ENCODE results near the gene BMP3. TPM values are rescaled to one million over a fixed set of nuclear protein-coding genes. Genes with fewer than 3 reads are reported as not detected.

Gene BMP3
- total RNA-seq, 1 donor from 2014 or later: 0.07 TPM

DNA sequence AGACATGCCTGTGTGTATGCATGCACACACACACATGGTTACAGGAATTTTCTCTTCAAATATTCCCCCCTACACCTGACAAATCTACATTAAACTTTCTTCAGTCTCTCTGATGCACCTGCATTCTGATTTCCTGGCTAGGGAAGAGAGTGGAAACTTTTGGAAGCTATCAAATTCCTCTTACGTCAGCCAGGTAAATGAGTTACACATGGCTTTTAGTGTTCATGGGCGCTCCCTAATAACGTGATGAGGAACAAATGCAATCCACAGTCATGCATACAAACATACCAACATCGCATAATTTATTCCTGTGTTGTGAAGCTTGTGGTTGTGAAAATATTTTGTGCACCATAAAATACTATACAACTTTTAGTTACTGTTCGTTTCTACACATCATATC is 34.9 kb downstream of the BMP3 start:
- Mint-ChIP-seq H3K4me1 (no peaks in the 10 kb centered on the region), H3K9me3 (no peaks in the 10 kb centered on the region)

DNA sequence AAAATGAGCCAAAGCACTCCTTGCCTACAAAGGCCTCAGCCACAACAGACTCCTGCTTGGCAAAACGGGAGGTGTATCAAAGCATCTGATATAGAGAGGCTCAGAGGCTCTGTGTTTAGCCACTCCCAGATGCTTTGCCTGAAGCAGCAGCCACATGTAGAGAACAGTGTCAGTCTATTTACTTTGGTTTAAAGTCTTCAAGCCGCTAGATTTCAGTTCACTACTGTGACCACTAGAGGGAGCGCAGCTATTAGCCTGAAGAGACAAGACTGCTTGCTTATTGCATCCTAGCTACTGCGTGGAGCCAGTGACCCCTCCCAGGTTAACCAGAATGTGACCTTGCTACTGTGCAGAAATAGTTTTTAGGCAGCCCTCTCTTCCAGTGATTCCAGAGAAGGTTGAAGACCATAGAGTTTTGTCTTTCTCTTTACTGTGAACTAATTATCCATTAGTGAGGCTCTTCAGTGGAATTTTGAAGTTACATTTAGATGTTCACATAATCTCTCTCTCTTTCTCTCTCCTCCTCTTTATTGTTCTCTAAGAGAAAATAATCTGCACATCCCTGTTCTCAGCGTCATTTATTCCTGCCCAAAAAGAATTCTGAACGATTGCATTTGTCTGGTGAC is 39.3 kb downstream of the BMP3 start:
- Mint-ChIP-seq H3K36me3 (no peaks in the 10 kb centered on the region), H3K4me1 (no peaks in the 10 kb centered on the region), H3K9me3 (no peaks in the 10 kb centered on the region), H3K4me3 (no peak overlapping the region), H3K27me3 (ENCODE audit: low read depth) (peaks cover 55% of the 10 kb centered on the region), H3K27ac (no peak overlapping the region)
- TF ChIP-seq, protein P1, sequence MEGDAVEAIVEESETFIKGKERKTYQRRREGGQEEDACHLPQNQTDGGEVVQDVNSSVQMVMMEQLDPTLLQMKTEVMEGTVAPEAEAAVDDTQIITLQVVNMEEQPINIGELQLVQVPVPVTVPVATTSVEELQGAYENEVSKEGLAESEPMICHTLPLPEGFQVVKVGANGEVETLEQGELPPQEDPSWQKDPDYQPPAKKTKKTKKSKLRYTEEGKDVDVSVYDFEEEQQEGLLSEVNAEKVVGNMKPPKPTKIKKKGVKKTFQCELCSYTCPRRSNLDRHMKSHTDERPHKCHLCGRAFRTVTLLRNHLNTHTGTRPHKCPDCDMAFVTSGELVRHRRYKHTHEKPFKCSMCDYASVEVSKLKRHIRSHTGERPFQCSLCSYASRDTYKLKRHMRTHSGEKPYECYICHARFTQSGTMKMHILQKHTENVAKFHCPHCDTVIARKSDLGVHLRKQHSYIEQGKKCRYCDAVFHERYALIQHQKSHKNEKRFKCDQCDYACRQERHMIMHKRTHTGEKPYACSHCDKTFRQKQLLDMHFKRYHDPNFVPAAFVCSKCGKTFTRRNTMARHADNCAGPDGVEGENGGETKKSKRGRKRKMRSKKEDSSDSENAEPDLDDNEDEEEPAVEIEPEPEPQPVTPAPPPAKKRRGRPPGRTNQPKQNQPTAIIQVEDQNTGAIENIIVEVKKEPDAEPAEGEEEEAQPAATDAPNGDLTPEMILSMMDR (IDR thresholded peaks at IDR 0.05; ENCODE audit: unreplicated experiment): peak; percentile 93
- peak; percentile 27 to 62 for DNase-seq (ENCODE audit: low spot score in 2 of 2, unreplicated experiment in 2 of 2)

More for the DNA sequence above, 34.9 kb downstream of the BMP3 start:
- TF ChIP-seq, protein P1 (IDR thresholded peaks at IDR 0.05; ENCODE audit: unreplicated experiment): no peak
- Mint-ChIP-seq H3K27ac (no peak overlapping the region), H3K27me3 (ENCODE audit: low read depth) (peaks cover 61% of the 10 kb centered on the region), H3K4me3 (no peak overlapping the region), H3K36me3 (no peaks in the 10 kb centered on the region)
- DNase-seq (ENCODE audit: low spot score in 2 of 2, unreplicated experiment in 2 of 2): no peak

DNA sequence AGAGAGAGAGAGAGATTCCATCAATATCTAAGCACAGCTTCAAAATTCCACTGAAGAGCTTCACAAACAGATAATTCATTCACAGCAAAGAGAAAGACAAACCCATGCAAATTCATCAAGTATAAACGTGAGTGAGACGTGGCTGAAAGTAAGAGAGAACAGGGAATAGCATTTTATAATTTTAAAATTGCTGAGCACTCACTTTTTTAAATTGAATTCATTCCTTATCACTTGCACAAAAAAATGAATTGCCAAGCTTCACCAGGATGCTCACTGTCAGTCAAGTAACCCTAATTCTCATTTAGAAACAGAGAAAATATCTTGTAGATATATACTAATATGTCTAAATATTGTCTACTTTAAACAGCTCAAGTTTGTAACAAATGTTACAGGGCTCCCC is 40.5 kb downstream of the BMP3 start:
- Mint-ChIP-seq H3K27ac (no peak overlapping the region), H3K36me3 (no peaks in the 10 kb centered on the region), H3K4me1 (no peaks in the 10 kb centered on the region), H3K9me3 (no peaks in the 10 kb centered on the region), H3K4me3 (no peak overlapping the region), H3K27me3 (ENCODE audit: low read depth) (peaks cover 52% of the 10 kb centered on the region)
- DNase-seq (ENCODE audit: low spot score in 2 of 2, unreplicated experiment in 2 of 2): no peak
- TF ChIP-seq, protein P1 (IDR thresholded peaks at IDR 0.05; ENCODE audit: unreplicated experiment): no peak

DNA sequence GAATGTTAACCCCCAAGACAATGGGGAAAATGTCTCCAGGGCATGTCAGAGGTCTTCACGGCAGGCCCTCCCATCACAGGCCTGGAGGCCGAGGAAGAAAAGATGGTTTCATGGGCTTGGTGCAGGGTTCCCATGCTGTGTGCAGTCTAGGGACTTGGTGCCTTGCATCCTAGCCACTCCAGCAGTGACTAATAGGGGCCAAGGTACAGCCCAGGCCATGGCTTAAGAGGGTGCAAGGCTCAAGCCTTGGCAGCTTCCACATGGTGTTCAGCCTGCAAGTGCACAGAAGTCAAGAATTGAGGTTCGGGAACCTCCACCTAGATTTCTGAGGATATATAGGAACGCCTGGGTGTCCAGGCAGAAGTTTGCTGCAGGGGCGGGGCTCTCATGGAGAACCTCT is 50.6 kb downstream of the BMP3 start:
- Mint-ChIP-seq H3K27me3 (ENCODE audit: low read depth) (peaks cover 24% of the 10 kb centered on the region), H3K9me3 (peaks cover 20% of the 10 kb centered on the region), H3K27ac (no peak overlapping the region), H3K36me3 (no peaks in the 10 kb centered on the region), H3K4me1 (no peaks in the 10 kb centered on the region), H3K4me3 (no peak overlapping the region)
- no peak for DNase-seq (ENCODE audit: low spot score in 2 of 2, unreplicated experiment in 2 of 2)
- TF ChIP-seq, protein P1 (IDR thresholded peaks at IDR 0.05; ENCODE audit: unreplicated experiment): no peak

DNA sequence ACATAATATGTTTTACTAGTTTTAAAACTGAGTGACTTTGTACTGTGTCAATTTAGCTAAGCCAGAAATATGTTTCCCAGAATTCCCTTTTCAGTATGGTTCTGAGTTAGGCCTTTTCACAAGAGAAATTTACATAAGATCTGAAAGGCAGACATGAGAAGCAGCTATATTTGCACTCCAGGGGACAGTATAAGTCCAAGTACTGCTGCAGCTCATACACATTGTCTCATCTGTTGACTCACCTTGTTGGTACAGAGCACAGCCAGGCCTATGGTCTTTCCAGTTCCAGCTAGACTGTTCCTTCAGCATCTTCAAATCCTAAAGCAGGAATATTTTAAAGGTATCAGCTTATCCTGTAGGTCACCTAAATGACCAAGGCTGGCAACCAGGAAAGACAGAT is 53.5 kb downstream of the BMP3 start:
- H3K4me3 Mint-ChIP-seq: no peak overlapping the region
- TF ChIP-seq, protein P1 (IDR thresholded peaks at IDR 0.05; ENCODE audit: unreplicated experiment): no peak
- peaks cover 4% of the 10 kb centered on the region for H3K27me3 Mint-ChIP-seq (ENCODE audit: low read depth)
- H3K27ac Mint-ChIP-seq: no peak overlapping the region
- H3K4me1 Mint-ChIP-seq: no peaks in the 10 kb centered on the region
- DNase-seq (ENCODE audit: low spot score in 2 of 2, unreplicated experiment in 2 of 2): no peak
- H3K36me3 Mint-ChIP-seq: no peaks in the 10 kb centered on the region
- H3K9me3 Mint-ChIP-seq: peaks cover 20% of the 10 kb centered on the region

DNA sequence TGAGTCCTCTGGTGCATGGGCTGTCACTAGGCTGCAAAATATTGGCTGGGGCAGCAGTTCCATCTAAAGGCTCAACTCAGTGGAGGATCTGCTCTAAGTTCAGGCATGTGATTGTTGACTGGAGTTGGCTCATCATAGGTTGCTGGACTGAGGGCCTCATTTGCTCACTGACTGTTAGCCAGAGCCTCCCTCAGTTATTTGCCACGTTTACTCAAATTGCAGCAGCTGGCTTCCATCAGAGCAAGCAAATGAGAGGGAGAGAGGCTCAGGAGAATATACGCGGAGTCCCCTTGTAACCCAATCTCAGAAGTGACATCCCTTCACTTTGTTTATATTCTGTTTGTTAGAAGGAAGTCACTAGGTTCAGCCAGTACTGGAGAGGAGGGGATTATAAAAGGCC is 54.1 kb downstream of the BMP3 start:
- H3K27me3 Mint-ChIP-seq (ENCODE audit: low read depth): peaks cover 4% of the 10 kb centered on the region
- no peak overlapping the region for H3K4me3 Mint-ChIP-seq
- no peak for DNase-seq (ENCODE audit: low spot score in 2 of 2, unreplicated experiment in 2 of 2)
- H3K27ac Mint-ChIP-seq: no peak overlapping the region
- no peaks in the 10 kb centered on the region for H3K4me1 Mint-ChIP-seq
- H3K9me3 Mint-ChIP-seq: peaks cover 20% of the 10 kb centered on the region
- no peaks in the 10 kb centered on the region for H3K36me3 Mint-ChIP-seq
- TF ChIP-seq, protein P1 (IDR thresholded peaks at IDR 0.05; ENCODE audit: unreplicated experiment): no peak
